Liver (tissue), 9 donors: ENCODE measurements around the gene TRIP6. TPM values are rescaled to one million over a fixed set of nuclear protein-coding genes. Genes with fewer than 3 reads are reported as not detected.

ENCODE experiments used
- DNase-seq: peaks from one replicate; pipeline ENCODE4 v3.0.0-alpha.2; 2017; ENCODE audit warnings: low spot score
- H3K27ac ChIP-seq, 2 donors: one replicate each; pipeline ENCODE4 v1.7.0; 2013; ENCODE audit warnings: inconsistent platforms in 2 of 2, low read length in 2 of 2, control low read depth in 1 of 2, low read depth in 1 of 2, mild to moderate bottlenecking in 1 of 2
- H3K27me3 ChIP-seq, 4 donors: one replicate each; pipeline versions ENCODE4 v1.6.1 to v1.7.0; 2013; ENCODE audit warnings: low read length in 3 of 4, inconsistent platforms in 1 of 4, mild to moderate bottlenecking in 1 of 4, moderate library complexity in 1 of 4; ENCODE audit not compliant: control insufficient read depth in 4 of 4, insufficient read depth in 4 of 4
- H3K36me3 ChIP-seq, 4 donors: one replicate each; pipeline versions ENCODE4 v1.6.1 to v1.7.0; 2013; ENCODE audit warnings: low read length in 3 of 4, mild to moderate bottlenecking in 3 of 4, low read depth in 1 of 4, moderate library complexity in 1 of 4; ENCODE audit not compliant: control insufficient read depth in 4 of 4, insufficient read depth in 3 of 4
- H3K4me1 ChIP-seq, 4 donors: one replicate each; pipeline versions ENCODE4 v1.6.1 to v1.7.0; 2013; ENCODE audit warnings: low read length in 3 of 4, mild to moderate bottlenecking in 3 of 4, moderate library complexity in 1 of 4; ENCODE audit not compliant: control insufficient read depth in 4 of 4, insufficient read depth in 4 of 4
- H3K4me3 ChIP-seq, 3 donors: one replicate each; pipeline versions ENCODE4 v1.6.1 to v1.7.0; 2013; ENCODE audit warnings: low read length in 3 of 3, control low read depth in 1 of 3, low read depth in 1 of 3, mild to moderate bottlenecking in 1 of 3
- H3K9ac ChIP-seq, 2 donors: one replicate each; pipeline ENCODE4 v1.7.0; 2013; ENCODE audit warnings: low read length in 2 of 2, mild to moderate bottlenecking in 2 of 2, moderate library complexity in 2 of 2, control low read depth in 1 of 2, low read depth in 1 of 2
- H3K9me3 ChIP-seq, 4 donors: one replicate each; pipeline versions ENCODE4 v1.6.1 to v1.7.0; 2013; ENCODE audit warnings: low read length in 3 of 4; ENCODE audit not compliant: control insufficient read depth in 4 of 4
- ATF3 ChIP-seq: IDR thresholded peaks from 2 replicates; pipeline ENCODE4 v1.6.1; 2016; ENCODE audit warnings: antibody characterized with exemption
- EGR1 ChIP-seq, 2 donors: IDR thresholded peaks; 2 replicates each; pipeline ENCODE4 v1.6.1; 2016 to 2018; ENCODE audit warnings: antibody characterized with exemption in 2 of 2, low read depth in 2 of 2
- FOXA1 ChIP-seq: IDR thresholded peaks from 2 replicates; pipeline ENCODE4 v1.6.1; 2016; ENCODE audit warnings: antibody characterized with exemption
- FOXA2 ChIP-seq: IDR thresholded peaks from 2 replicates; pipeline ENCODE4 v1.6.1; 2016; ENCODE audit warnings: antibody characterized with exemption
- GABPA ChIP-seq, 2 donors: IDR thresholded peaks in 1 of 2; conservative IDR thresholded peaks in 1 of 2; 2 replicates each; pipeline ENCODE4 v1.6.1; 2016; ENCODE audit warnings: antibody characterized with exemption in 2 of 2, mild to moderate bottlenecking in 1 of 2, moderate library complexity in 1 of 2
- HNF4A ChIP-seq, 2 donors: conservative IDR thresholded peaks; 2 replicates each; pipeline ENCODE4 v1.6.1; 2016; ENCODE audit warnings: antibody characterized with exemption in 2 of 2, mild to moderate bottlenecking in 2 of 2
- HNF4G ChIP-seq: IDR thresholded peaks from 2 replicates; pipeline ENCODE4 v1.6.1; 2016; ENCODE audit warnings: antibody characterized with exemption
- JUND ChIP-seq, 2 donors: IDR thresholded peaks; 2 replicates each; pipeline ENCODE4 v1.6.1; 2016; ENCODE audit warnings: antibody characterized with exemption in 2 of 2
- MAX ChIP-seq: IDR thresholded peaks from 2 replicates; pipeline ENCODE4 v1.6.1; 2016; ENCODE audit warnings: antibody characterized with exemption
- NR2F2 ChIP-seq: IDR thresholded peaks from 2 replicates; pipeline ENCODE4 v1.6.1; 2016; ENCODE audit warnings: antibody characterized with exemption
- RAD21 ChIP-seq, 2 donors: IDR thresholded peaks; 2 replicates each; pipeline ENCODE4 v1.6.1; 2016; ENCODE audit warnings: antibody characterized with exemption in 2 of 2, mild to moderate bottlenecking in 2 of 2
- RXRA ChIP-seq, 2 donors: IDR thresholded peaks; 2 replicates each; pipeline ENCODE4 v1.6.1; 2017 to 2018; ENCODE audit warnings: antibody characterized with exemption in 2 of 2, mild to moderate bottlenecking in 1 of 2
- SP1 ChIP-seq: IDR thresholded peaks from 2 replicates; pipeline ENCODE4 v1.6.1; 2018; ENCODE audit warnings: antibody characterized with exemption, mild to moderate bottlenecking
- TAF1 ChIP-seq: conservative IDR thresholded peaks from 2 replicates; pipeline ENCODE4 v1.6.1; 2016; ENCODE audit warnings: antibody characterized with exemption, mild to moderate bottlenecking
- YY1 ChIP-seq: IDR thresholded peaks from 2 replicates; pipeline ENCODE4 v1.6.1; 2016; ENCODE audit warnings: antibody characterized with exemption, mild to moderate bottlenecking
- ZBTB33 ChIP-seq: IDR thresholded peaks from 2 replicates; pipeline ENCODE4 v1.6.1; 2016; ENCODE audit warnings: antibody characterized with exemption
- WGBS: extraction: QIAGEN DNeasy Blood & Tissue Kit; methylation state at CpG from one replicate; pipeline ENCODE4 v1.1.7; 2013; 5-methylcytosine and 5-hydroxymethylcytosine counted together
- polyA plus RNA-seq, 2 donors: library from polyadenylated mRNA; stranded (reverse) in 1 of 2; unstranded in 1 of 2; fragments of 200-250 nt in 1 of 2; fragments of >200 nt in 1 of 2; fragmentation: Nextera tagmentation in 1 of 2; extraction: Ambion mirVana in 1 of 2; gene quantifications; one replicate each; pipeline versions ENCODE4 v1.2.1 to v1.2.3, GENCODE V29; 2013 to 2015
- total RNA-seq, 2 donors: library from RNA; depleted of rRNA; stranded (reverse); fragments of >200 nt; gene quantifications; one replicate each; pipeline ENCODE4 v1.2.3, GENCODE V29; 2014
- TF ChIP-seq, protein P1 (sequence below): fragments of 150-350 bp; IDR thresholded peaks from 2 replicates; pipeline ENCODE4 v1.5.1; 2017; ENCODE audit warnings: improper control_type of control experiment, low read depth, low read length; ENCODE audit not compliant: missing input control
- TF ChIP-seq, protein P2 (sequence below): IDR thresholded peaks from 2 replicates; pipeline ENCODE4 v1.6.1; 2016; ENCODE audit warnings: antibody characterized with exemption, mild to moderate bottlenecking
- donor health status: healthy.
- donor health status: healthy.
- donor health status: healthy.
- donor health status: healthy.
- donor health status: healthy.

The TRIP6 gene
- total and polyA plus RNA-seq, 4 donors = 14.6 to 30.7 (median 18.1) TPM

- H3K27ac ChIP-seq = no peak overlapping the region
- H3K36me3 ChIP-seq = no peaks in the 10 kb centered on the region
- no peak for DNase-seq
- no peak overlapping the region for H3K4me3 ChIP-seq
- peaks cover 4 to 20% (median 7%) of the 10 kb centered on the region in 4 donors for H3K4me1 ChIP-seq
- H3K9ac ChIP-seq = no peak overlapping the region
- H3K27me3 ChIP-seq = no peaks in the 10 kb centered on the region
- peaks cover 0 to 2% (median 0%) of the 10 kb centered on the region in 4 donors for H3K9me3 ChIP-seq
- TF ChIP-seq, protein P1, sequence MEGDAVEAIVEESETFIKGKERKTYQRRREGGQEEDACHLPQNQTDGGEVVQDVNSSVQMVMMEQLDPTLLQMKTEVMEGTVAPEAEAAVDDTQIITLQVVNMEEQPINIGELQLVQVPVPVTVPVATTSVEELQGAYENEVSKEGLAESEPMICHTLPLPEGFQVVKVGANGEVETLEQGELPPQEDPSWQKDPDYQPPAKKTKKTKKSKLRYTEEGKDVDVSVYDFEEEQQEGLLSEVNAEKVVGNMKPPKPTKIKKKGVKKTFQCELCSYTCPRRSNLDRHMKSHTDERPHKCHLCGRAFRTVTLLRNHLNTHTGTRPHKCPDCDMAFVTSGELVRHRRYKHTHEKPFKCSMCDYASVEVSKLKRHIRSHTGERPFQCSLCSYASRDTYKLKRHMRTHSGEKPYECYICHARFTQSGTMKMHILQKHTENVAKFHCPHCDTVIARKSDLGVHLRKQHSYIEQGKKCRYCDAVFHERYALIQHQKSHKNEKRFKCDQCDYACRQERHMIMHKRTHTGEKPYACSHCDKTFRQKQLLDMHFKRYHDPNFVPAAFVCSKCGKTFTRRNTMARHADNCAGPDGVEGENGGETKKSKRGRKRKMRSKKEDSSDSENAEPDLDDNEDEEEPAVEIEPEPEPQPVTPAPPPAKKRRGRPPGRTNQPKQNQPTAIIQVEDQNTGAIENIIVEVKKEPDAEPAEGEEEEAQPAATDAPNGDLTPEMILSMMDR = no peak
- TF ChIP-seq GABPA (IDR thresholded peaks at IDR 0.05 in 1 of 2, conservative IDR thresholded peaks at IDR 0.05 in 1 of 2) = no peak
- no peak for TF ChIP-seq RXRA (IDR thresholded peaks at IDR 0.05)
- no peak for TF ChIP-seq ZBTB33
- TF ChIP-seq RAD21 (IDR thresholded peaks at IDR 0.05) = no peak
- TF ChIP-seq YY1 = no peak
- no peak for TF ChIP-seq SP1
- no peak for TF ChIP-seq EGR1 (IDR thresholded peaks at IDR 0.05; ENCODE audit: low read depth in 2 of 2)
- TF ChIP-seq HNF4A (conservative IDR thresholded peaks at IDR 0.05) = no peak
- 89% methylated on average over 3 of the region's 3 CpGs for WGBS
These were observed 44.3 kb downstream of the TRIP6 start for GRCh38 chr7:100911484-100911883.

- DNase-seq = peak; percentile 40
- peak overlapping the region; percentile 88 to 91 for H3K27ac ChIP-seq
These were observed 47.2 kb downstream of the TRIP6 start for GRCh38 chr7:100914208-100914878.

More at GRCh38 chr7:100914208-100914878, 47.2 kb downstream of the TRIP6 start:
- Histone ChIP-seq H3K36me3 (no peaks in the 10 kb centered on the region), H3K9me3 (no peaks in the 10 kb centered on the region), H3K4me3 (no peak overlapping the region), H3K9ac (peak overlapping the region in 1 of 2 donors; percentile 67), H3K27me3 (no peaks in the 10 kb centered on the region), H3K4me1 (peaks cover 4 to 20% (median 7%) of the 10 kb centered on the region in 4 donors)
- TF ChIP-seq GABPA (IDR thresholded peaks at IDR 0.05 in 1 of 2, conservative IDR thresholded peaks at IDR 0.05 in 1 of 2) = peak in 1 of 2 donors; percentile 69
- TF ChIP-seq, protein P1 = no peak
- TF ChIP-seq YY1 = peak; percentile 91
- TF ChIP-seq EGR1 (IDR thresholded peaks at IDR 0.05; ENCODE audit: low read depth in 2 of 2) = peak; percentile 95 to 96
- TF ChIP-seq MAX = peak; percentile 99
- TF ChIP-seq FOXA1 = peak; percentile 93
- peak; percentile 100 for TF ChIP-seq HNF4G
- peak; percentile 83 for TF ChIP-seq ATF3
- peak; percentile 83 for TF ChIP-seq NR2F2
- TF ChIP-seq SP1 = peak; percentile 99
- peak; percentile 99 for TF ChIP-seq HNF4A (conservative IDR thresholded peaks at IDR 0.05)
- peak; percentile 96 for TF ChIP-seq ZBTB33
- peak; percentile 51 to 66 for TF ChIP-seq RAD21 (IDR thresholded peaks at IDR 0.05)
- no peak for TF ChIP-seq TAF1
- TF ChIP-seq, protein P2, sequence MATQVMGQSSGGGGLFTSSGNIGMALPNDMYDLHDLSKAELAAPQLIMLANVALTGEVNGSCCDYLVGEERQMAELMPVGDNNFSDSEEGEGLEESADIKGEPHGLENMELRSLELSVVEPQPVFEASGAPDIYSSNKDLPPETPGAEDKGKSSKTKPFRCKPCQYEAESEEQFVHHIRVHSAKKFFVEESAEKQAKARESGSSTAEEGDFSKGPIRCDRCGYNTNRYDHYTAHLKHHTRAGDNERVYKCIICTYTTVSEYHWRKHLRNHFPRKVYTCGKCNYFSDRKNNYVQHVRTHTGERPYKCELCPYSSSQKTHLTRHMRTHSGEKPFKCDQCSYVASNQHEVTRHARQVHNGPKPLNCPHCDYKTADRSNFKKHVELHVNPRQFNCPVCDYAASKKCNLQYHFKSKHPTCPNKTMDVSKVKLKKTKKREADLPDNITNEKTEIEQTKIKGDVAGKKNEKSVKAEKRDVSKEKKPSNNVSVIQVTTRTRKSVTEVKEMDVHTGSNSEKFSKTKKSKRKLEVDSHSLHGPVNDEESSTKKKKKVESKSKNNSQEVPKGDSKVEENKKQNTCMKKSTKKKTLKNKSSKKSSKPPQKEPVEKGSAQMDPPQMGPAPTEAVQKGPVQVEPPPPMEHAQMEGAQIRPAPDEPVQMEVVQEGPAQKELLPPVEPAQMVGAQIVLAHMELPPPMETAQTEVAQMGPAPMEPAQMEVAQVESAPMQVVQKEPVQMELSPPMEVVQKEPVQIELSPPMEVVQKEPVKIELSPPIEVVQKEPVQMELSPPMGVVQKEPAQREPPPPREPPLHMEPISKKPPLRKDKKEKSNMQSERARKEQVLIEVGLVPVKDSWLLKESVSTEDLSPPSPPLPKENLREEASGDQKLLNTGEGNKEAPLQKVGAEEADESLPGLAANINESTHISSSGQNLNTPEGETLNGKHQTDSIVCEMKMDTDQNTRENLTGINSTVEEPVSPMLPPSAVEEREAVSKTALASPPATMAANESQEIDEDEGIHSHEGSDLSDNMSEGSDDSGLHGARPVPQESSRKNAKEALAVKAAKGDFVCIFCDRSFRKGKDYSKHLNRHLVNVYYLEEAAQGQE = peak; percentile 84
- TF ChIP-seq FOXA2 = peak; percentile 93
- TF ChIP-seq RXRA (IDR thresholded peaks at IDR 0.05) = peak; percentile 98 to 99
- TF ChIP-seq JUND (IDR thresholded peaks at IDR 0.05) = peak; percentile 93 to 97
- 48% methylated on average over 15 of the region's 15 CpGs for WGBS
